Sigmoid colon (tissue), 7 donors: Measurements from ENCODE around the gene PRKCQ. TPM values are rescaled to one million over a fixed set of nuclear protein-coding genes. Genes with fewer than 3 reads are reported as not detected.

Experiments
- DNase-seq: peaks from one replicate; pipeline ENCODE4 v3.0.0-alpha.2; 2019
- H3K27ac ChIP-seq, 4 donors: fragments of 200-600 bp; sonication (generic); one replicate each; pipeline ENCODE4 v1.5.1; 2016 to 2019; ENCODE audit warnings: mild to moderate bottlenecking in 1 of 4
- H3K27me3 ChIP-seq, 3 donors: fragments of 200-600 bp; sonication (generic); one replicate each; pipeline ENCODE4 v1.5.1; 2019; ENCODE audit warnings: mild to moderate bottlenecking in 1 of 3
- H3K36me3 ChIP-seq, 4 donors: fragments of 200-600 bp; sonication (generic); one replicate each; pipeline ENCODE4 v1.5.1; 2016 to 2019
- H3K4me1 ChIP-seq, 4 donors: fragments of 200-600 bp; sonication (generic); one replicate each; pipeline ENCODE4 v1.5.1; 2017 to 2019
- H3K4me3 ChIP-seq, 4 donors: fragments of 200-600 bp; sonication (generic); one replicate each; pipeline ENCODE4 v1.5.1; 2017 to 2019; ENCODE audit warnings: mild to moderate bottlenecking in 2 of 4, moderate library complexity in 1 of 4
- H3K9me3 ChIP-seq, 4 donors: fragments of 200-600 bp in 3 of 4; sonication (generic) in 3 of 4; one replicate each; pipeline versions ENCODE4 v1.5.1 to v1.6.1; 2013 to 2019
- EP300 ChIP-seq, 4 donors: sonication (generic); formaldehyde crosslinking; IDR thresholded peaks; one replicate each; pipeline ENCODE4 v1.6.1; 2017; ENCODE audit warnings: antibody characterized with exemption in 4 of 4
- POLR2A ChIP-seq, 2 donors: fragments of 450-650 bp; IDR thresholded peaks; one replicate each; pipeline ENCODE4 v1.6.1; 2016; ENCODE audit warnings: antibody characterized with exemption in 2 of 2, mild to moderate bottlenecking in 2 of 2, moderate library complexity in 2 of 2
- POLR2AphosphoS5 ChIP-seq, 4 donors: sonication (generic); formaldehyde crosslinking; IDR thresholded peaks; one replicate each; pipeline ENCODE4 v1.6.1; 2017; ENCODE audit warnings: antibody characterized with exemption in 4 of 4
- WGBS, 2 donors: extraction: QIAGEN DNeasy Blood & Tissue Kit; methylation state at CpG; one replicate each; pipeline ENCODE4 v1.1.7; 2013; 5-methylcytosine and 5-hydroxymethylcytosine counted together
- intact Hi-C: fragments of 100-400 bp; cut with DNase I; formaldehyde crosslinking; loops from one replicate; pipeline ENCODE4 v1.15.1; 2023
- polyA plus RNA-seq, 3 donors: library from polyadenylated mRNA; stranded (reverse); fragments of 200-250 nt; gene quantifications; one replicate each; pipeline ENCODE4 v1.2.3, GENCODE V29; 2013
- total RNA-seq, 4 donors: library from RNA; depleted of rRNA; stranded (reverse); fragments of >200 nt; gene quantifications; one replicate each; pipeline ENCODE4 v1.1.0, GENCODE V29; 2016
- TF ChIP-seq, protein P1 (sequence below), 4 experiments: fragments of 450-650 bp in 3 of 4; fragments of 200-600 bp in 1 of 4; IDR thresholded peaks; one replicate each; pipeline ENCODE4 v1.5.1; 2016 to 2019; ENCODE audit warnings: antibody characterized with exemption in 4 of 4, mild to moderate bottlenecking in 3 of 4, moderate library complexity in 2 of 4
- donor health status: healthy with polysubstance abuse.
- donor health status: Bipolar disorder and iron deficiency.
- donor health status: healthy.

PRKCQ gene
- total and polyA plus RNA-seq, 7 donors = 0.23 to 3.0 (median 0.81) TPM

GRCh38 chr10:6399879-6400278, 180.2 kb downstream of the PRKCQ start:
- intact Hi-C loops = loop anchor here (2.0 to 5.0 kb wide), 2 partner anchors 197 to 388 kb away; partner anchors contain the start of gene PFKFB3
- Histone ChIP-seq H3K4me3 (no peak overlapping the region), H3K36me3 (no peaks in the 10 kb centered on the region), H3K4me1 (peaks cover 0 to 21% (median 12%) of the 10 kb centered on the region in 4 donors), H3K27ac (peak overlapping the region in 3 of 4 donors; percentile 17 to 45 (median 21)), H3K27me3 (no peaks in the 10 kb centered on the region), H3K9me3 (no peaks in the 10 kb centered on the region)
- no peak for TF ChIP-seq EP300 (IDR thresholded peaks at IDR 0.05)
- no peak for DNase-seq
- 85 to 86% methylated on average over 8 of the region's 8 CpGs for WGBS, 2 donors

- Histone ChIP-seq H3K9me3 (no peaks in the 10 kb centered on the region), H3K4me1 (peaks cover 0 to 21% (median 12%) of the 10 kb centered on the region in 4 donors), H3K27ac (peak overlapping the region in 3 of 4 donors; percentile 17 to 45 (median 21)), H3K27me3 (no peaks in the 10 kb centered on the region), H3K36me3 (no peaks in the 10 kb centered on the region), H3K4me3 (no peak overlapping the region)
- TF ChIP-seq POLR2AphosphoS5 (IDR thresholded peaks at IDR 0.05) = peak in 1 of 4 donors; percentile 13
- no peak for TF ChIP-seq EP300 (IDR thresholded peaks at IDR 0.05)
- TF ChIP-seq, protein P1, sequence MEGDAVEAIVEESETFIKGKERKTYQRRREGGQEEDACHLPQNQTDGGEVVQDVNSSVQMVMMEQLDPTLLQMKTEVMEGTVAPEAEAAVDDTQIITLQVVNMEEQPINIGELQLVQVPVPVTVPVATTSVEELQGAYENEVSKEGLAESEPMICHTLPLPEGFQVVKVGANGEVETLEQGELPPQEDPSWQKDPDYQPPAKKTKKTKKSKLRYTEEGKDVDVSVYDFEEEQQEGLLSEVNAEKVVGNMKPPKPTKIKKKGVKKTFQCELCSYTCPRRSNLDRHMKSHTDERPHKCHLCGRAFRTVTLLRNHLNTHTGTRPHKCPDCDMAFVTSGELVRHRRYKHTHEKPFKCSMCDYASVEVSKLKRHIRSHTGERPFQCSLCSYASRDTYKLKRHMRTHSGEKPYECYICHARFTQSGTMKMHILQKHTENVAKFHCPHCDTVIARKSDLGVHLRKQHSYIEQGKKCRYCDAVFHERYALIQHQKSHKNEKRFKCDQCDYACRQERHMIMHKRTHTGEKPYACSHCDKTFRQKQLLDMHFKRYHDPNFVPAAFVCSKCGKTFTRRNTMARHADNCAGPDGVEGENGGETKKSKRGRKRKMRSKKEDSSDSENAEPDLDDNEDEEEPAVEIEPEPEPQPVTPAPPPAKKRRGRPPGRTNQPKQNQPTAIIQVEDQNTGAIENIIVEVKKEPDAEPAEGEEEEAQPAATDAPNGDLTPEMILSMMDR (IDR thresholded peaks at IDR 0.05) = no peak
- 59 to 68% methylated on average over 5 of the region's 5 CpGs for WGBS, 2 donors
- intact Hi-C loops = no loop called here
- DNase-seq = no peak
Observed at GRCh38 chr10:6399231-6399741, 180.8 kb downstream of the PRKCQ start.

DNA sequence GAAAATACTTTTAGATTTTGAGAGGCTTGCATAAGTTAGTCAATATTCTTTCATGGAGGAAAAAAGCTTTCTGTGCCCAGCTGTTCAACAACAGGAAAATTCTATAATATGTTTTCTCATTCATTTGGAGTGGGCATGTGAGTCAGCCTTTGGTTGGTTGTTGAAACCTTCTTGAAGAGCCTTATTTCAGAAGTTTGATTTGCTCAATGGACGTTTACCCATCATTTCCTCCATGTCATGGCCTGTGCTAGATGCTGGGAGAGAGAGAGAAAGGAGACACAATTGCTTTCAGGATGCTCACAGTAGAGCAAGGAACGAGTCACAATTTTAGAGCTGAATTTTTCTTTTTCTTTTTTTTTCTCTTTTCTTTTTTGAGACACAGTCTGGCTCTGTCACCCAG, 181.7 kb downstream of the PRKCQ start:
- H3K4me3 ChIP-seq = no peak overlapping the region
- WGBS, 2 donors = 80 to 84% methylated on average over 2 of the region's 2 CpGs
- no peaks in the 10 kb centered on the region for H3K36me3 ChIP-seq
- no peak overlapping the region for H3K27ac ChIP-seq
- no peaks in the 10 kb centered on the region for H3K27me3 ChIP-seq
- H3K9me3 ChIP-seq = no peaks in the 10 kb centered on the region
- TF ChIP-seq POLR2AphosphoS5 (IDR thresholded peaks at IDR 0.05) (no peak), EP300 (IDR thresholded peaks at IDR 0.05) (no peak), POLR2A (IDR thresholded peaks at IDR 0.05) (no peak)
- TF ChIP-seq, protein P1 (IDR thresholded peaks at IDR 0.05) = no peak
- intact Hi-C loops = no loop called here
- DNase-seq = no peak
- peaks cover 0 to 21% (median 12%) of the 10 kb centered on the region in 4 donors for H3K4me1 ChIP-seq

GRCh38 chr10:6396652-6397051, 183.4 kb downstream of the PRKCQ start:
- Histone ChIP-seq H3K4me1 (peaks cover 0 to 21% (median 12%) of the 10 kb centered on the region in 4 donors), H3K4me3 (no peak overlapping the region), H3K9me3 (no peaks in the 10 kb centered on the region), H3K27me3 (no peaks in the 10 kb centered on the region), H3K27ac (no peak overlapping the region), H3K36me3 (no peaks in the 10 kb centered on the region)
- TF ChIP-seq EP300 (IDR thresholded peaks at IDR 0.05) (no peak), POLR2A (IDR thresholded peaks at IDR 0.05) (no peak), POLR2AphosphoS5 (IDR thresholded peaks at IDR 0.05) (no peak)
- TF ChIP-seq, protein P1 (IDR thresholded peaks at IDR 0.05) = no peak
- DNase-seq = no peak
- intact Hi-C loops = no loop called here
- 69 to 79% methylated on average over 4 of the region's 4 CpGs for WGBS, 2 donors

DNA sequence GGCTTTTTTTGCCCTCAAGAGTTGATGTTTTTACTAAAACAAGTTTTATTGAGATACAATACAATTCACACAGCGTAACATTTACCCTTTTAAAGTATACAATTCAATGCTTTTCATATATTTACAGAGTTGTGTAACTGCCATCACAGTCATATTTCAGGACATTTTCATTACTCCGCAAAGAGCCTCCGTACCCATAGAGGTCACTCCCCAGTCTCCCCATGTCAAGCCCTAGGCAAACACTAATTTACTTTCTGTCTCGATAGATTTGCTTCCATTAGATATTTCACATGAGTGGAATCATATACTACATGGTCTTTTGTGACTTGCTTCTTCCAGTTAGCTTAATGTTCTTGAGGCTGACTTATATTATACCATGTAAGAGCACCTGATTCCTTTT, 183.8 kb downstream of the PRKCQ start:
- Histone ChIP-seq H3K27ac (no peak overlapping the region), H3K4me3 (no peak overlapping the region), H3K27me3 (no peaks in the 10 kb centered on the region), H3K9me3 (no peaks in the 10 kb centered on the region), H3K4me1 (peaks cover 0 to 17% (median 8%) of the 10 kb centered on the region in 4 donors), H3K36me3 (no peaks in the 10 kb centered on the region)
- intact Hi-C loops = no loop called here
- TF ChIP-seq EP300 (IDR thresholded peaks at IDR 0.05) (no peak), POLR2AphosphoS5 (IDR thresholded peaks at IDR 0.05) (no peak), POLR2A (IDR thresholded peaks at IDR 0.05) (no peak)
- TF ChIP-seq, protein P1 (IDR thresholded peaks at IDR 0.05) = no peak
- no peak for DNase-seq
- 93% methylated on average over 4 of the region's 4 CpGs for WGBS, 2 donors
